ENCODE results near the gene KRT3. TPM values are rescaled to one million over a fixed set of nuclear protein-coding genes. Genes with fewer than 3 reads are reported as not detected.

KRT3 gene
- total RNA-seq, 4 donors from 2014 or later = not detected

GRCh38 chr12:52837781-52838608, 42.1 kb upstream of the KRT3 start:
- Histone ChIP-seq H3K27me3 (peaks cover 0 to 45% (median 0%) of the 10 kb centered on the region in 4 donors), H3K36me3 (no peaks in the 10 kb centered on the region), H3K9me3 (no peaks in the 10 kb centered on the region), H3K4me3 (no peak overlapping the region), H3K4me1 (no peaks in the 10 kb centered on the region), H3K27ac (replicated peaks in 1 of 4) (no peak overlapping the region)
- intact Hi-C loops (cut with DNase I) = no loop called here
- DNase-seq (ENCODE audit: extremely low spot score) = no peak
- TF ChIP-seq EP300 (IDR thresholded peaks at IDR 0.05) (no peak), CTCF (IDR thresholded peaks at IDR 0.05) (no peak), POLR2AphosphoS5 (IDR thresholded peaks at IDR 0.05) (no peak), POLR2A (IDR thresholded peaks at IDR 0.05; ENCODE audit: low read depth) (no peak)
- 93% methylated on average over 6 of the region's 6 CpGs for WGBS

- 88% methylated on average over 9 of the region's 9 CpGs for WGBS
- intact Hi-C loops (cut with DNase I) = no loop called here
- Histone ChIP-seq H3K4me1 (no peaks in the 10 kb centered on the region), H3K27me3 (peaks cover 0 to 45% (median 0%) of the 10 kb centered on the region in 4 donors), H3K4me3 (no peak overlapping the region), H3K27ac (replicated peaks in 1 of 4) (no peak overlapping the region), H3K9me3 (no peaks in the 10 kb centered on the region), H3K36me3 (no peaks in the 10 kb centered on the region)
- DNase-seq (ENCODE audit: extremely low spot score) = no peak
- TF ChIP-seq POLR2A (IDR thresholded peaks at IDR 0.05; ENCODE audit: low read depth) (no peak), EP300 (IDR thresholded peaks at IDR 0.05) (no peak), POLR2AphosphoS5 (IDR thresholded peaks at IDR 0.05) (no peak), CTCF (IDR thresholded peaks at IDR 0.05) (no peak)
Measured at GRCh38 chr12:52837413-52837741, 41.5 kb upstream of the KRT3 start.

- intact Hi-C loops (cut with DNase I) = no loop called here
Measured at GRCh38 chr12:52836491-52837412, 40.8 kb upstream of the KRT3 start.

GRCh38 chr12:52836042-52836466, 40.1 kb upstream of the KRT3 start:
- no peak overlapping the region for H3K4me3 ChIP-seq
- no peak for TF ChIP-seq CTCF (IDR thresholded peaks at IDR 0.05)
- no peak for TF ChIP-seq POLR2AphosphoS5 (IDR thresholded peaks at IDR 0.05)
- TF ChIP-seq POLR2A (IDR thresholded peaks at IDR 0.05; ENCODE audit: low read depth) = no peak
- no peak for TF ChIP-seq EP300 (IDR thresholded peaks at IDR 0.05)
- H3K27ac ChIP-seq (replicated peaks in 1 of 4) = no peak overlapping the region
- no peaks in the 10 kb centered on the region for H3K4me1 ChIP-seq
- no peak for DNase-seq (ENCODE audit: extremely low spot score)
- peaks cover 0 to 45% (median 0%) of the 10 kb centered on the region in 4 donors for H3K27me3 ChIP-seq
- H3K9me3 ChIP-seq = no peaks in the 10 kb centered on the region
- H3K36me3 ChIP-seq = no peaks in the 10 kb centered on the region
- 86% methylated on average over 4 of the region's 7 CpGs for WGBS
- intact Hi-C loops (cut with DNase I) = no loop called here

More at GRCh38 chr12:52836491-52837412, 40.8 kb upstream of the KRT3 start:
- Histone ChIP-seq H3K27ac (replicated peaks in 1 of 4) (no peak overlapping the region), H3K4me1 (no peaks in the 10 kb centered on the region), H3K9me3 (no peaks in the 10 kb centered on the region), H3K4me3 (no peak overlapping the region), H3K27me3 (peaks cover 0 to 45% (median 0%) of the 10 kb centered on the region in 4 donors), H3K36me3 (no peaks in the 10 kb centered on the region)
- TF ChIP-seq CTCF (IDR thresholded peaks at IDR 0.05) (no peak), POLR2A (IDR thresholded peaks at IDR 0.05; ENCODE audit: low read depth) (no peak)
- WGBS = 91% methylated on average over 8 of the region's 9 CpGs
- DNase-seq (ENCODE audit: extremely low spot score) = no peak
